Uterus (tissue), 4 donors: ENCODE measurements around the gene DNHD1. TPM values are rescaled to one million over a fixed set of nuclear protein-coding genes. Genes with fewer than 3 reads are reported as not detected.

ENCODE experiments used
- DNase-seq, 2 donors: peaks; one replicate each; pipeline ENCODE4 v3.0.0-alpha.2; 2019 to 2020
- H3K27ac ChIP-seq, 2 donors: fragments of 200-600 bp; sonication (generic); 1 replicate in 1 of 2; 2 replicates in 1 of 2; pipeline ENCODE4 v1.5.1; 2016 to 2018
- H3K27me3 ChIP-seq, 2 donors: fragments of 200-600 bp; sonication (generic); one replicate each; pipeline ENCODE4 v1.5.1; 2018 to 2019; ENCODE audit warnings: control low read depth in 1 of 2
- H3K36me3 ChIP-seq, 2 donors: fragments of 200-600 bp; sonication (generic); one replicate each; pipeline ENCODE4 v1.5.1; 2019; ENCODE audit warnings: control low read depth in 1 of 2
- H3K4me1 ChIP-seq, 2 donors: fragments of 200-600 bp; sonication (generic); one replicate each; pipeline ENCODE4 v1.5.1; 2018 to 2019; ENCODE audit warnings: control low read depth in 1 of 2
- H3K4me3 ChIP-seq, 2 donors: fragments of 200-600 bp; sonication (generic); 1 replicate in 1 of 2; 2 replicates in 1 of 2; pipeline ENCODE4 v1.5.1; 2018 to 2019; ENCODE audit warnings: mild to moderate bottlenecking in 1 of 2
- H3K9me3 ChIP-seq, 2 donors: fragments of 200-600 bp; sonication (generic); one replicate each; pipeline ENCODE4 v1.5.1; 2019; ENCODE audit warnings: control low read depth in 1 of 2
- CTCF ChIP-seq, 4 experiments: fragments of 200-600 bp in 2 of 4; fragments of 450-650 bp in 2 of 4; sonication (generic) in 2 of 4; IDR thresholded peaks; one replicate each; pipeline ENCODE4 v1.5.1; 2016 to 2019; ENCODE audit warnings: antibody characterized with exemption in 4 of 4, mild to moderate bottlenecking in 2 of 4, moderate library complexity in 1 of 4
- POLR2A ChIP-seq, 2 donors: fragments of 450-650 bp; IDR thresholded peaks; one replicate each; pipeline ENCODE4 v1.6.1; 2016; ENCODE audit warnings: antibody characterized with exemption in 2 of 2, mild to moderate bottlenecking in 1 of 2, moderate library complexity in 1 of 2
- intact Hi-C: fragments of 100-400 bp; cut with DNase I; formaldehyde crosslinking; loops from one replicate; pipeline ENCODE4 v1.15.1; 2023; ENCODE audit warnings: low total_unique reads
- total RNA-seq, 4 donors: library from RNA; depleted of rRNA in 3 of 4; stranded (reverse); fragments of >200 nt in 3 of 4; gene quantifications; one replicate each; pipeline versions ENCODE4 v1.1.0 to v1.2.4, GENCODE V29; 2014 to 2023
- donor health status: DM: yes; HTN: yes; CAD: no.

DNHD1 gene
- total RNA-seq, 4 donors from 2014 or later, result 9.4 to 32.5 (median 22.5) TPM

GRCh38 chr11:6526411-6527135, 29.5 kb downstream of the DNHD1 start:
- no peaks in the 10 kb centered on the region for H3K27me3 ChIP-seq
- H3K36me3 ChIP-seq, result no peaks in the 10 kb centered on the region
- H3K4me1 ChIP-seq, result no peaks in the 10 kb centered on the region
- no peaks in the 10 kb centered on the region for H3K9me3 ChIP-seq
- TF ChIP-seq POLR2A (IDR thresholded peaks at IDR 0.05) (no peak), CTCF (IDR thresholded peaks at IDR 0.05) (no peak)
- DNase-seq, result no peak
- no peak overlapping the region for H3K27ac ChIP-seq
- intact Hi-C loops, result no loop called here
- H3K4me3 ChIP-seq, result no peak overlapping the region

GRCh38 chr11:6529266-6529665, 32.2 kb downstream of the DNHD1 start:
- H3K9me3 ChIP-seq, result no peaks in the 10 kb centered on the region
- H3K36me3 ChIP-seq, result no peaks in the 10 kb centered on the region
- DNase-seq, result no peak
- no peak overlapping the region for H3K27ac ChIP-seq
- H3K27me3 ChIP-seq, result no peaks in the 10 kb centered on the region
- no peak overlapping the region for H3K4me3 ChIP-seq
- no peaks in the 10 kb centered on the region for H3K4me1 ChIP-seq
- no peak for TF ChIP-seq POLR2A (IDR thresholded peaks at IDR 0.05)
- no peak for TF ChIP-seq CTCF (IDR thresholded peaks at IDR 0.05)
- intact Hi-C loops, result no loop called here

- no peak for DNase-seq
- H3K9me3 ChIP-seq, result no peaks in the 10 kb centered on the region
- TF ChIP-seq CTCF (IDR thresholded peaks at IDR 0.05) (no peak), POLR2A (IDR thresholded peaks at IDR 0.05) (no peak)
- no peaks in the 10 kb centered on the region for H3K36me3 ChIP-seq
- H3K4me1 ChIP-seq, result no peaks in the 10 kb centered on the region
- no peak overlapping the region for H3K4me3 ChIP-seq
- no peak overlapping the region for H3K27ac ChIP-seq
- H3K27me3 ChIP-seq, result no peaks in the 10 kb centered on the region
- intact Hi-C loops, result no loop called here
Observed at GRCh38 chr11:6530848-6531247, 33.8 kb downstream of the DNHD1 start.

- Histone ChIP-seq H3K27ac (no peak overlapping the region), H3K27me3 (no peaks in the 10 kb centered on the region), H3K9me3 (no peaks in the 10 kb centered on the region), H3K36me3 (no peaks in the 10 kb centered on the region), H3K4me3 (no peak overlapping the region), H3K4me1 (no peaks in the 10 kb centered on the region)
- no peak for DNase-seq
- intact Hi-C loops, result no loop called here
- TF ChIP-seq POLR2A (IDR thresholded peaks at IDR 0.05) (no peak), CTCF (IDR thresholded peaks at IDR 0.05) (peak; percentile 61 to 86 (median 79))
Observed at GRCh38 chr11:6531267-6531752, 34.2 kb downstream of the DNHD1 start.

- Histone ChIP-seq H3K9me3 (no peaks in the 10 kb centered on the region), H3K4me3 (no peak overlapping the region), H3K36me3 (no peaks in the 10 kb centered on the region), H3K27me3 (no peaks in the 10 kb centered on the region), H3K4me1 (no peaks in the 10 kb centered on the region), H3K27ac (no peak overlapping the region)
- no peak for TF ChIP-seq POLR2A (IDR thresholded peaks at IDR 0.05)
- TF ChIP-seq CTCF (IDR thresholded peaks at IDR 0.05), result no peak
- no peak for DNase-seq
- intact Hi-C loops, result loop anchor here (5.0 kb wide), 1 partner anchor 144 kb away; the partner anchor contains the start of gene MRPL17
Observed at GRCh38 chr11:6538456-6538855, 41.4 kb downstream of the DNHD1 start.
